Measurements from ENCODE around the gene PCDHGA1.

- TF ChIP-seq CTCF (IDR thresholded peaks at IDR 0.05; ENCODE audit: low read depth, low read length, poor library complexity, severe bottlenecking) (no peak), EZH2phosphoT487 (IDR thresholded peaks at IDR 0.05; ENCODE audit: borderline replicate concordance, low read length) (no peak)
These were observed 135.0 kb downstream of the PCDHGA1 start for GRCh38 chr5:141465351-141465750.

All from DOHH2 (cell line).